HG03280 (cell line): ENCODE data around the gene MAP3K19.

Experiments used
- ATAC-seq: cut with Tn5 transposase; IDR thresholded peaks from one replicate; pipeline ENCODE4 v1.9.1; 2021; ENCODE audit warnings: mild to moderate bottlenecking, moderate library complexity; ENCODE audit not compliant: unreplicated experiment

Gene MAP3K19

GRCh38 chr2:134934150-134934549 is 113.1 kb downstream of the MAP3K19 start:
- no peak for ATAC-seq

- no peak for ATAC-seq
Observed at GRCh38 chr2:134933732-134934131, 113.5 kb downstream of the MAP3K19 start.

GRCh38 chr2:134932864-134933526 is 114.3 kb downstream of the MAP3K19 start:
- no peak for ATAC-seq

GRCh38 chr2:134927195-134927594 is 120.1 kb downstream of the MAP3K19 start:
- no peak for ATAC-seq

- no peak for ATAC-seq
Observed at GRCh38 chr2:134926231-134926931, 120.9 kb downstream of the MAP3K19 start.

- no peak for ATAC-seq
Observed at GRCh38 chr2:134924912-134925311, 122.3 kb downstream of the MAP3K19 start.

- ATAC-seq: peak; percentile 2
Observed at GRCh38 chr2:134919341-134920210, 127.7 kb downstream of the MAP3K19 start.

GRCh38 chr2:134918526-134919340 is 128.5 kb downstream of the MAP3K19 start, which contains the start of gene CCNT2:
CCNT2 (plus strand) TSS chr2:134918822; CDS start chr2:134918855, 33 bp downstream.
- peak; percentile 81 for ATAC-seq

GRCh38 chr2:134917888-134918525 is 129.2 kb downstream of the MAP3K19 start:
- peak; percentile 75 for ATAC-seq

GRCh38 chr2:134917360-134917865 is 129.8 kb downstream of the MAP3K19 start:
- ATAC-seq: no peak
